IgD-negative memory B cell (primary cell): Measurements from ENCODE around the gene PRXL2A. TPM values are rescaled to one million over a fixed set of nuclear protein-coding genes. Genes with fewer than 3 reads are reported as not detected.

ENCODE experiments used
- H3K27ac Mint-ChIP-seq, 3 donors: one replicate each; pipeline ENCODE4 v1.8.0; 2020 to 2022; ENCODE audit warnings: mild to moderate bottlenecking in 3 of 3, mixed read lengths in 3 of 3, moderate library complexity in 1 of 3
- H3K27me3 Mint-ChIP-seq: one replicate; pipeline ENCODE4 v1.8.0; 2021; ENCODE audit warnings: mixed read lengths
- H3K36me3 Mint-ChIP-seq: one replicate; pipeline ENCODE4 v1.8.0; 2020; ENCODE audit warnings: mild to moderate bottlenecking, mixed read lengths
- H3K4me1 Mint-ChIP-seq, 3 donors: one replicate each; pipeline ENCODE4 v1.8.0; 2020 to 2022; ENCODE audit warnings: mixed read lengths in 3 of 3, mild to moderate bottlenecking in 1 of 3
- H3K4me3 Mint-ChIP-seq, 4 donors: one replicate each; pipeline ENCODE4 v1.8.0; 2020 to 2022; ENCODE audit warnings: mild to moderate bottlenecking in 4 of 4, mixed read lengths in 4 of 4, moderate library complexity in 3 of 4
- H3K9me3 Mint-ChIP-seq, 3 donors: one replicate each; pipeline ENCODE4 v1.8.0; 2020 to 2021; ENCODE audit warnings: mixed read lengths in 3 of 3, mild to moderate bottlenecking in 1 of 3
- polyA plus RNA-seq: library from polyadenylated mRNA; unstranded; fragments of 300-500 nt; fragmentation: Illumina TruSeq; gene quantifications from one replicate; pipeline ENCODE4 v1.2.3, GENCODE V29; 2021

The PRXL2A gene
- polyA plus RNA-seq, 1 donor from 2014 or later, result 13.2 TPM

DNA sequence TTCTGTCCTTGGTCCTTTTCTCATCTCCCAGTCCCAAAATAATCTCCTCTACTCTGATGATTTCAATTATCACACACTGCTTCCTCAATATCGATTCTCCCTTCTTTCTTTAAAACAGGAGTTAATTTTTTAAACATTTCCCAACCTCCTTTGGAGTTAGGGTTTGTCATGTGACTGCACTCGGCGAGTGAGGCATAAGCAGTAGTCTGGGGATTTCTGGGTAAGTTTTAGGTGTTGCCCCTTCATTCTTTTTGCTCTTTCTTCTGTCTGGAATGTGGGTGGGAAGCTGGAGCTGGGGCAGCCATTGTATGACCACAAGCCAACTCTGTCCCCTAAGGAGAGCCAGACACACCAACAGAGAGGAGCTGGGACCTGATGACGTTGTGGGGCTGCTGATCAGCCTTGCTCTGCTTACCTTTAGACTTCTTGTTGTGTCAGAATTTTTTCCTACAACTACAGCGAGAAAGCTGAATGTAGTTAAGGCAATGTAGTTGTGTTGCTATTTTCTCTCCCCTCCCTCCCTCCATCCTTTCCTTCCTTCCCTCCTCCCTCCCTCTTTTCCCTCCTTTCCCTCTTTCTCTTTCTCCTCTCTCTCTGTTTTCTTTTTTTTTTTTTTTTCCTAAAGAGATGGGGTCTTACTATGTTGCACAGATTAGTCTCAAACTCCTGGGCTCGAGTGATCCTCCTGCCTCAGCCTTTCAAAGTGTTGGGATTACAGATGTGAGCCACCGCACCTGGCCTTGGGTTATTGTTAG, 39.3 kb downstream of the PRXL2A start:
- Mint-ChIP-seq H3K4me1 (peaks cover 0 to 11% (median 6%) of the 10 kb centered on the region in 3 donors), H3K27ac (peak overlapping the region in 2 of 3 donors; percentile 25 to 54), H3K27me3 (no peaks in the 10 kb centered on the region), H3K9me3 (no peaks in the 10 kb centered on the region), H3K36me3 (no peaks in the 10 kb centered on the region), H3K4me3 (no peak overlapping the region)

DNA sequence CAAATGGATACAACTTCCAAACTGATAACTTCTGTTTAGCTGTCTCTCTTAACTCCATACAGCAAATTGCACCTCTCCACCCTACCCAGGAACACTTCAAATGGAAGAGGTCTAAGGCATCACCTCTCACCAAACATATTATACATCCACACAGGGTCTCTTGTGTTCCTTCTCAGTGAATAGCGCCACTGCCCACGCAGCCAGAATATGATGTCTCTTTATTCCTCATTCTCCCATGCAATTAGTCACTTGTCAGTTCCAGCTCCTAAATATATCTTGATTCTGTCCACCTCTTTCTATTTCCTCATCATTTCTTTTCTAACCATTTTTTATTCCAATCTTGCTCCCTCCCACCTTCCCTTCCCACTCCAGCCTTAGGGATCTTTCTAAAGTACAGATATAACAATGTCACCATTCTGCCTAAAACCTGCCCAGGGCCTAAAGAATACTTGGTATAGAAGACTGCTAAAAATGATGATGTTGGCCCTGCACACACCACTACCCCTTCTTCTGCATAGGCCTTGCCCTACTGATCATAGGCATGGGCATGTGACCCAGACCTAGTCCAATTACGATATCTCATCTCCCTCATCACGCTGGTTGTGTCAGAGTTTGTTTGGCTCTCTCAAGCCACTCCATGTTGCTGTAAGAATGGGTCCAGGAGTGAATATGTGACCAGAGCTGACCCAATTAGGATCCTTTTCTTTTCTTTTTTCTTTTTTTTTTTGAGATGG, 40.0 kb downstream of the PRXL2A start:
- Mint-ChIP-seq H3K27me3 (no peaks in the 10 kb centered on the region), H3K4me3 (no peak overlapping the region)

DNA sequence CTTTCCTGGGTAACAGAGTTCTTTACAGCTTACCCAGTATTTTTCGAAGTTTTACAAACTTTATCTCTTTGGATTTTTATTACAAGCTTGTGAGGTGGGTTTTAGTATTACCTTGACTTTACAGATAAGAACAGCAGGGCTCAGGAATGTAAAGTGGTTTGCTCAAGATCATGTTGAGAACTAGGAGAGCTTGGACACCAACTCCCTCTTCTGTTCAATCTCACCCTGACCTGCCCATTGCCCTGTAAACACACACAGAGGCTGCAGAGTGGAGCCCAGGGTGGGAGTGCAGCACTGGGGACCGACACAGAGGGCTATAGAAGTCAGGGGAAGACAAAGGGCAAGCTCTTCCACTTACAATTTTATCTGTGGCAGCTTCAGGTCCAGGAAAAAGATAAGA, 41.2 kb downstream of the PRXL2A start:
- no peaks in the 10 kb centered on the region for H3K36me3 Mint-ChIP-seq
- H3K27me3 Mint-ChIP-seq, result no peaks in the 10 kb centered on the region
- peak overlapping the region in 2 of 3 donors; percentile 1 to 15 for H3K27ac Mint-ChIP-seq
- H3K4me3 Mint-ChIP-seq, result no peak overlapping the region
- no peaks in the 10 kb centered on the region for H3K9me3 Mint-ChIP-seq
- peaks cover 7 to 15% (median 10%) of the 10 kb centered on the region in 3 donors for H3K4me1 Mint-ChIP-seq

More for the DNA sequence above, 40.0 kb downstream of the PRXL2A start:
- no peaks in the 10 kb centered on the region for H3K9me3 Mint-ChIP-seq
- H3K27ac Mint-ChIP-seq, result peak overlapping the region in 1 of 3 donors; percentile 27
- no peaks in the 10 kb centered on the region for H3K36me3 Mint-ChIP-seq
- peaks cover 3 to 11% (median 8%) of the 10 kb centered on the region in 3 donors for H3K4me1 Mint-ChIP-seq

DNA sequence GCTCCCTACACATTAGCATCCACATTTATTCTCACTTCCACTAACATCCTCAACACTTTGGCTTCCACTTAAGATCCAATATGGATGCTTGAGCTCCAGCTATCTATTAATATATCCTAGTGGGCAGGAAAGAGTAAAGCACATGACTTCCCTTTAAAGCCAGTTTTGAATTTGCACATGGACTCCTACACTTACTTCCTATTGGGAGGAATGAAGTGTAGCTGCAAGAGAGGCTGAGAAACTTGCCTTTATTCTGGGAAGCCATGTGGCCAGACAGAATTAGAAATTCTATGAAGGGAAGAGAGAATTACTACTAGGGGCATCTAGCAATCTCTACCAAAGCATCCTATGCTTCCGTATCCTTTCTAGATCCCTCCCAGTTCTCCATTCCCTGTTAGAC, 42.8 kb downstream of the PRXL2A start:
- Mint-ChIP-seq H3K36me3 (no peaks in the 10 kb centered on the region), H3K4me1 (peaks cover 11 to 23% (median 17%) of the 10 kb centered on the region in 3 donors), H3K27me3 (no peaks in the 10 kb centered on the region), H3K4me3 (no peak overlapping the region), H3K27ac (no peak overlapping the region), H3K9me3 (no peaks in the 10 kb centered on the region)

DNA sequence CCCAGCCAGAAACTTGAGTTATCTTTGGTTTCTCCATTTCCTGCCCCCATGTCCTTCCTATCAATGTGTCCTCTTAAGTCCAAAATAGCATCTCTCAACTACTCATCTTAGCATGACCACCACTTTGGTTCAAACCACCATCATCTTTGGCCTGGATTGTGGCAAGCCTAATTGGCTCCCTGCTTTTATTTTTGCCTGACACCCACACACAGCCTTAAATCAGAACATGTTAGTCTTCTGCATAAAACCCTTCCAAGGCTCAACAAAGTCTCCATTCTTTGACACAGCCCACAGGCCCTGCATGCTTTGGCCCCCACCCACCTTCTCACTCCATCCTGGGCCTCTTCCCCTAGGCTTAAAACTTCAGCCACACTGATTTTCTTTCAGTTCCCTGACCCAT, 43.7 kb downstream of the PRXL2A start:
- Mint-ChIP-seq H3K4me1 (peaks cover 11 to 28% (median 21%) of the 10 kb centered on the region in 3 donors), H3K27me3 (no peaks in the 10 kb centered on the region), H3K4me3 (no peak overlapping the region), H3K36me3 (no peaks in the 10 kb centered on the region), H3K27ac (no peak overlapping the region), H3K9me3 (no peaks in the 10 kb centered on the region)

DNA sequence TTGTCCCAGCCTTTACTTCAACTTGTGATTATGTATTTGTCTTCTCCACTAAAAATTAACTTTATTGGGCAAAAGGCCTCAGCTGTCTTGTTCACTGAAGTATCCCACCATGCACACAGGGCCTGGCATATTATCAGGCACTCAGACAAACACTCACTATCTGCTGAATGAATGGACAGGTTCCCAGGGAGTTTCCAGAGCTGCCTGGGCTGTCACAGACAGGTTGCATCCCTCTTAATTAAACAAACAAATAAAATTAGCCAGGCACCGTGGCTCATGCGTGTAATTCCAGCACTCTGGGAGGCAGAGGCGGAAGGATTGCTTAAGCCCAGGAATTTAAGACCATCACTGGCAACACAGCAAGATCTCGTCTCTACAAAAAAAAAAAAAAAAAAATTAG, 44.3 kb downstream of the PRXL2A start:
- Mint-ChIP-seq H3K27ac (no peak overlapping the region), H3K9me3 (no peaks in the 10 kb centered on the region), H3K27me3 (no peaks in the 10 kb centered on the region), H3K36me3 (no peaks in the 10 kb centered on the region), H3K4me3 (no peak overlapping the region), H3K4me1 (peaks cover 11 to 28% (median 21%) of the 10 kb centered on the region in 3 donors)

DNA sequence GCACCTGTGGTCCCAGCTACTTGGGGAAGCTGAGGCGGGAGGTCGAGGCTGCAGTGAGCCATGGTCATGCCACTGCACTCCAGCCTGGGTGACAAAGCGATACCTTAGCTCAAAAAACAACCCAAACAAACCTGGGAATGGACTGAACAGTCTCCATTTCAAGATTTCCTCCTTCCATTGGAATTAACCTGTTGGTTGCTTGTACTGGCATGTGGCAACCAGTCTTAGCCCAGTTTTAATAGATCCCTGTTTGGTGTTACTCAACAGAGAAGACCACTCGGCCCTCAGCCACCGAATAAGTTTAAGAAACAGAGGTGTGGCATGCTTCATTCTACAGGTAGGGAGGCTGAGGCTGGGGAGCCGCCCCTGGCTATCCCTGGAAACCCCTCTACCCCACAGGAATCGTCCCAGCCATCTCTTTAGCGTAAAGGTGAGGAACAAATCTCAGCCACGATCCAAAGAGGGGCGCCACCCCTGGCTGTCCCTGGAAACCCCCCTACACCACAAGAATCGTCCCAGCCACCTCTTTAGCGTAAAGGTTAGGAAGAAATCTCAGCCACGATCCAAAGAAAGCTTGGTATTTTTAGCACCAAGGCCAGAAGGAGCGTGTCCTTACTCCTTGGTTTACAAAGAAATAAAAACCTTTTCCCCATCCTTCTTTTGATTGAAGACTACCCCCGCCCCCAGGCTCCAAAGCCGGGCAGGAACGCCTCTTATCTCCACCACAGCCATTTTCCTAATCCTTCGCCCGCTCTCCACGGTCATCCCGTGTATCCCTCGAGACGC, 44.9 kb downstream of the PRXL2A start:
- Mint-ChIP-seq H3K9me3 (no peaks in the 10 kb centered on the region), H3K4me3 (peak overlapping the region in 3 of 4 donors; percentile 85 to 94 (median 91)), H3K27me3 (no peaks in the 10 kb centered on the region), H3K4me1 (peaks cover 11 to 29% (median 25%) of the 10 kb centered on the region in 3 donors), H3K27ac (no peak overlapping the region), H3K36me3 (no peaks in the 10 kb centered on the region)

DNA sequence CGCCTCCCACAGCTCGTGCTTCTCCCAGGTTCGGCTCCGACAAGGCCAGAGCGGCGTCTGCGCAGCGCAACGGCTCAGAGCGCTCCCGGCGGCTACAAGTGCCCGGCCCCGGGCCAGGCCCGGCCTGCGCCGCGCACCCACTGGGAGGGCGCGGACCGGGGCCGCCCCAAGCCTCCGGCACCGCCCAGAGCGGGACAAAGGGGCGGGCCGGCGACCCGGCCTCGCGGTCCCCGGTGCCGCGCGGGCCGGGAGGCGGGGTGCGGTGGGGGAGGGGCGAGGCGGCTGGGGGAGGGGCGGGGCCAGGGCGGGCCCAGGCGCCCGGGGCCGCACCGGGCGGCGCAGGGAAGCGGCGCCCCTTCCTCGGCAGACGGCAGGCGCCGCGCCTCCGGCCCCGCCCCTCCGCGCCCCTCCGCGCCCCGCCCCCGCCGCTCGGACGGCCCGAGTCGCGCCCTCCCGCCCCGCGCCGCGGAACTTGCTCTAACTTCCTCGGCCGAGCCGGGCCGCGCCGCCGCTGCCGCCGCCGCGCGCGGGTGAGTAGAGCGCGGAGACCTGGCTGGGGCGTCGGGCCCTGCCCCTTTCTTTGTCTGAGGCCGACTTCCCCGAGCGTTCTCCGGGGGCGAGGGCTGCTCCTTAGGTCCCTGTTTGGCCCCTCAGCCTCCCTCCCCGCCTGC, 45.6 kb downstream of the PRXL2A start, which contains the start of gene TSPAN14:
TSPAN14 (plus strand) TSS at position 469 of the 671 bp plus-strand sequence. CDS start 34,924 bp downstream, outside the sequence.
- no peaks in the 10 kb centered on the region for H3K36me3 Mint-ChIP-seq
- no peaks in the 10 kb centered on the region for H3K27me3 Mint-ChIP-seq
- H3K4me1 Mint-ChIP-seq, result peaks cover 17 to 32% (median 31%) of the 10 kb centered on the region in 3 donors
- H3K27ac Mint-ChIP-seq, result peak within 1 kb of the TSS; percentile 55 to 88 (median 87)
- H3K9me3 Mint-ChIP-seq, result no peaks in the 10 kb centered on the region
- peak within 1 kb of the TSS; percentile 91 to 99 (median 96) for H3K4me3 Mint-ChIP-seq

DNA sequence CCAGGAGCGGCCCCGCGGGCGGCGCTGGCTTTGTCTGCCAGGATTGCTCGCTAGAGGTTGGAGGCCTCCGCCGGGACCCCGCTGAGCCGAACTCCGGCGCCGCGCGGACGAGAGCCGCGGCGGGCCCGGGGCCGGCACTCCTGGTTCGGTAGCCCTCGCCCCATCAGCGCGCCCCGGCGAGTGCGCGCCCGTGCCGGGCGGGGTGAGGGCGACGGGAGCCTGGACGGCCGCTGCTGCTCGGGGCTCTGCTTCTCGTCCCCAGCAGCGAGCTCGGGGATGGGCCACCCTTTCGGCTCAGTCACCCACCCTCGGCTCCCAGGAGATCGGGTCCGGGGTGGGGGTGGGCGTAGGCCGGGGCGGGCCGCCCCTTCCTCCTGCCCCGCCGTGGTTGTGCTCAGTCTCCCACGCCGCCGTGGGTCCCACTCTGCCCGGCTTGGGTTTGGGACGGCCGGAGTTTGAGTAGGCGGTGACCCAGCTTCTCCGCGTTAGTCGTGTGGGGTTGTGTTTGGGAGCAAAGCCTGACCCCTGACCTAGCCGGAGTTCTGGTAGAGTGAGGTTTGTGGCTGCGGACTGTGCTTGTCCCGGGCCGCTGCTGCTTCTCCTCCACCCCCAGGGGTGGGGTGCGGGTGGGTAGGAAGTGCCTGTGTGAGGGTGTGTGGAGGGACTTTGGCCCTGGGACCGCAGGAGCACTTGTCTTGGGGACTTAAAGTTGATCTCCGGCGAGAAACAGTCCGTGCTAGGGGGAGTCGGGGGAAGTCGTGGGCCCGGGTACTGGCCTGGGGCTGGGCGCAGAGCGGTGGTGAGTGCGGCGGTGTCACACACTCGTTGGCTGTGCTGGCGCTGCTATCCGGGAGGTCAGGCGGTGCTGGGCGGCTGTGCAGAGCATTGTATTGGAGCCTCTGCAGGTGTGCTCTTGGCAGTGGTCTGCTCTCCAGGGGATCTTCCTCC, 46.4 kb downstream of the PRXL2A start:
- Mint-ChIP-seq H3K36me3 (no peaks in the 10 kb centered on the region), H3K27me3 (no peaks in the 10 kb centered on the region), H3K9me3 (no peaks in the 10 kb centered on the region), H3K27ac (peak overlapping the region; percentile 55 to 88 (median 87)), H3K4me3 (peak overlapping the region; percentile 91 to 99 (median 96)), H3K4me1 (peaks cover 25 to 39% (median 33%) of the 10 kb centered on the region in 3 donors)

DNA sequence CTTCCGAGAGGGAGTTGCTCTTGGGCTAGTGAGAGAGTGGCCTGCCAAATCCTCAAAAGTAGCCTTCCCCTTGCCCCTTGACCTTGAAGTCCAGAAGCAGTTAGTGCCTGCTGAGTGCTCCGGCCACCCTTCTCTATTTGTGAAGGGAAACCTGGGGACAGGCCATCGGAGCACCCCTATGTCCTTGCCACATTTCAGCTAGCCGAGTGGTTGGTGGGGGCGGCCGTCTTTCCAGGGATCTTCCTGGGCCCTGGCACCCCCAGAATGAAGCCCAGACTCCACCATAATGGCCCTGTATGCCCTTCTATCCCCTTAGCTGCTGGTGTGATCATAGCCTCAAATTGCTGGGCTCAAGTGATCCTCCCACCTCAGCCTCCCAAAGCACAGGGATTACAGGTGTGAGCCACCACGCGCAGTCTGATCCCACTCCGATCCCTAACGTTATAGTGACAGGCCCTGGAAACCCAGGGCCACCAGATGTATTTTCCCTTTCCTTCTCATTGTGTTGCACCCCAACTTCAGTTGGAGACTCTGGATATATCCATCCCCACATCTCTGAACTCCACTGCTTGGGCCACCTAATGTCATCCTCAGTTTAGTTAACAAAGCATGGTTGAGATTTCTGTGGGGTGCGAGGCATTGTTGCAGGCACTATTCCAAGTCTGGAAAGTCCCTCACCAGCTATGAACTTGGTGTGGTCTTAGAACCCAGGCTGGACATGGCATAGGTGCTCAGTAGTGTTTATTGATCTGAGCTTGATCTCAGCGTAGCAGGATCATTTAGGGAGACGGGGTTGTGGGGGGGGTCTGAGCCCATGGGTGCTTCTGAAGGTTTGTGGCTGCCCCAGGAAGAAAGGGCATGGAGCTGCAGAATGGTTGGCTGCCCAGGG, 47.4 kb downstream of the PRXL2A start:
- peaks cover 31 to 47% (median 40%) of the 10 kb centered on the region in 3 donors for H3K4me1 Mint-ChIP-seq
- no peaks in the 10 kb centered on the region for H3K36me3 Mint-ChIP-seq
- no peaks in the 10 kb centered on the region for H3K27me3 Mint-ChIP-seq
- H3K9me3 Mint-ChIP-seq, result no peaks in the 10 kb centered on the region
- H3K27ac Mint-ChIP-seq, result peak overlapping the region in 2 of 3 donors; percentile 87 to 88
- H3K4me3 Mint-ChIP-seq, result peak overlapping the region; percentile 91 to 99 (median 96)

DNA sequence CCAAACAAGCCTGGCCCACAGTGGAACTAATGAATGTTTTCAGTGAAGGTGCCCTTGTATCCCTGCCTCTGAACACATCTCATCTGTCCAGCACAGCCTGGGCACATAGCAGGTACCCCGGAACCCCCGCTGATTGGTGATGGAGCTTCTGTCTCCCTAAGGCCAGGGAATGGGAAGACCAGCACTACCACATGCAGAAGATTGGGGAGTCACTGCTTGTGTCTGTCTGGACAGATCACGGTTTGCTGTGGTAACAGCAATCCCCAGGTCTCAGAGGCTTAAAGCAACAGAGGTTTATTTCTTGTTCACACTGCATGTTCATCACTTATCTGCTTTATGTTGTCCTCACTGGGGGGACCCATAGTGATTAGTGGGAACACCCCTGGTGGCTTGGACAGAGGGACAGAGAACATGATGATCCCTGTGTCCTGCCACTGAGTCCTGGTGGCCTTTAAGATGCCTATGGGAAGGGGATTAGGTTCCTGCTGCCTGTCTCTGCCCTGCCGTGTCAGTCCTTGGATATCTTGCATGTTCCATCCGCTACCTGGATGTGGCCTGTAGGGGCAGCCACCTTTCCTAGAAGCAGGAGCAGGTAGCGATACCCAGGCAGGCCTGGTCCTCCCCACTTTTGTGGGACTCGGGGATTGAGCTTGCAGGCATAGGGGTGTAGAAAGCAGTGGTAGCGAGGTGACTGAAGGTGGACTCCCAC, 49.4 kb downstream of the PRXL2A start:
- peak overlapping the region in 1 of 3 donors; percentile 84 for H3K27ac Mint-ChIP-seq
- H3K9me3 Mint-ChIP-seq, result no peaks in the 10 kb centered on the region
- H3K4me1 Mint-ChIP-seq, result peaks cover 51 to 63% (median 58%) of the 10 kb centered on the region in 3 donors
- peak overlapping the region; percentile 12 to 90 (median 44) for H3K4me3 Mint-ChIP-seq
- H3K27me3 Mint-ChIP-seq, result no peaks in the 10 kb centered on the region
- H3K36me3 Mint-ChIP-seq, result no peaks in the 10 kb centered on the region

DNA sequence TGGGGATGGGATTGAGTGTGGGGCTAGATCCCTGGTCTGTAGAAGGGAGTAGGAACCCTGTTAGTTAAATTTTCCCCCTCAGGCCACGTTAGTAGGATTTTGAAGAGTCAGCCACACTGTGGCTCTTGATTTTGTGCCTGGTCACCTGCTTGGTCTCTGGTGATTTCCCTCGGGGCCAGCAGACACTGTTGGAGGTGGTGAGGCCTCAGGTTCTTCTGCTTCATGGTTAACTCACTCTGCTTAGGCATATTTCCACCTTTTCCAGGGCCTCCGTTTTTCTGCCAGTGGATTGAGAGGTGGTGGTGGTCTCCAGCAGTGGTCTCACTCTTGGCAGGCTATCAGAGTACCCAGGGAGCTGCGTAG, 49.9 kb downstream of the PRXL2A start:
- no peaks in the 10 kb centered on the region for H3K36me3 Mint-ChIP-seq
- H3K4me1 Mint-ChIP-seq, result peaks cover 54 to 68% (median 63%) of the 10 kb centered on the region in 3 donors
- peak overlapping the region in 2 of 3 donors; percentile 71 to 84 for H3K27ac Mint-ChIP-seq
- peak overlapping the region; percentile 44 to 93 (median 77) for H3K4me3 Mint-ChIP-seq
- no peaks in the 10 kb centered on the region for H3K9me3 Mint-ChIP-seq
- no peaks in the 10 kb centered on the region for H3K27me3 Mint-ChIP-seq
